Measurements from ENCODE around the gene ARHGAP18. TPM values are rescaled to one million over a fixed set of nuclear protein-coding genes. Genes with fewer than 3 reads are reported as not detected.

Gene ARHGAP18
- total RNA-seq, 1 donor from 2014 or later: 7.9 TPM

DNA sequence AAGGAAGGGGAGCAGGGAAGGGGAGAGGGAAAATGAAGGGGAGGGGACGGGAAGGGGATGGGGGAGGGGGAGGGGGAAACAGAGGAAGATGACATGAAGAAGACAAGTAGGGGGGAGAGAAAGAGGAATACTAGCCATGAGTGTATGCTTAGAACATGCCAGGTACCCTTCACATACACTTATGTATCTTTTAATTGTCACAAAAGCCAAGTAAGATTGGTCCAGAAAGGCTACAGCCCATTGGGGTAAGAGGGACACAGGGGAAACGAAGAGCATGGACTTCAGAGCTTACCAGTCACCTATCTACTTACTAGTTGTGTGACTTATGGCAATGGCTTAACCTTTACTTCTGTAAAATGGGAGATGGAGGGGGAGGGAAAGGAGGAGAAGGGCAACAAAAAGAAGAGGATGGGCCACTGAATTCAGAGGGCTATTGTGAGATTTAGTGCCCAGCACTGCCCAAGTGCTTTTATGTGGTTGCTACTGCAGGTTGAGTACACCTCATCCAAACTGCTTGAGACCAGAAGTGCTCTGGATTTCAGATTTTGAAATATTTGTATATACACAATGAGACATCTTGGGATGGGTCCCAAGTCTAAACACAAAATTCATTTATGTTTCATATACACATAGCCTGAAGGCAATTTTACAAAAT, 90.3 kb downstream of the ARHGAP18 start:
- H3K4me1 Mint-ChIP-seq: no peaks in the 10 kb centered on the region
- TF ChIP-seq, protein P1, sequence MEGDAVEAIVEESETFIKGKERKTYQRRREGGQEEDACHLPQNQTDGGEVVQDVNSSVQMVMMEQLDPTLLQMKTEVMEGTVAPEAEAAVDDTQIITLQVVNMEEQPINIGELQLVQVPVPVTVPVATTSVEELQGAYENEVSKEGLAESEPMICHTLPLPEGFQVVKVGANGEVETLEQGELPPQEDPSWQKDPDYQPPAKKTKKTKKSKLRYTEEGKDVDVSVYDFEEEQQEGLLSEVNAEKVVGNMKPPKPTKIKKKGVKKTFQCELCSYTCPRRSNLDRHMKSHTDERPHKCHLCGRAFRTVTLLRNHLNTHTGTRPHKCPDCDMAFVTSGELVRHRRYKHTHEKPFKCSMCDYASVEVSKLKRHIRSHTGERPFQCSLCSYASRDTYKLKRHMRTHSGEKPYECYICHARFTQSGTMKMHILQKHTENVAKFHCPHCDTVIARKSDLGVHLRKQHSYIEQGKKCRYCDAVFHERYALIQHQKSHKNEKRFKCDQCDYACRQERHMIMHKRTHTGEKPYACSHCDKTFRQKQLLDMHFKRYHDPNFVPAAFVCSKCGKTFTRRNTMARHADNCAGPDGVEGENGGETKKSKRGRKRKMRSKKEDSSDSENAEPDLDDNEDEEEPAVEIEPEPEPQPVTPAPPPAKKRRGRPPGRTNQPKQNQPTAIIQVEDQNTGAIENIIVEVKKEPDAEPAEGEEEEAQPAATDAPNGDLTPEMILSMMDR (IDR thresholded peaks at IDR 0.05): no peak
- H3K27ac Mint-ChIP-seq: peak overlapping the region; percentile 5
- H3K27me3 Mint-ChIP-seq: no peaks in the 10 kb centered on the region
- POLR2A ChIA-PET: no interaction called here
- DNase-seq (no peak), ATAC-seq (ENCODE audit: low read depth) (no peak)
- intact Hi-C loops (cut with micrococcal nuclease): loop anchor here (5.0 kb wide), 2 partner anchors 53 to 93 kb away; partner anchors contain the start of gene ARHGAP18
- no peak overlapping the region for H3K4me3 Mint-ChIP-seq
- H3K9me3 Mint-ChIP-seq: no peaks in the 10 kb centered on the region
- CTCF ChIA-PET: no interaction called here
- H3K36me3 Mint-ChIP-seq (ENCODE audit: low read depth): peaks cover 4% of the 10 kb centered on the region

DNA sequence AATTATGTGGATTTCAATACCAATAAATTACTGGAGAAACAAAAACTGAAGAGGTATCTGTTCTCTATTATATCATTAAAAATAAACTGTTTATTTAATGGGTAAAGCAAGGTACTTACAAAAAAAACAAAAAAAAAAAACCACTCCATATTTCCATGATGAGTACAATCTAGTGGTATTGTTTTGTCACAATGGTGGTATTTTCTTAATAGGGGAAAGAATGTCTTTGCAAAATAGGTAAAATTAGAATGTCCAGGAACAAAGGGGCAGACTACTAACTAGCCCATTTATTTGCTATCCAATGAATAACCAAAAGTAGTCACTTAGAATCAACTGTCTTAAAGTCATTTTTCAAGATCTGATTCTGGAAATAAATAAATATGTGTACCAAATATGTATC, 92.0 kb downstream of the ARHGAP18 start:
- H3K4me1 Mint-ChIP-seq: no peaks in the 10 kb centered on the region
- H3K27ac Mint-ChIP-seq: no peak overlapping the region
- TF ChIP-seq, protein P1 (IDR thresholded peaks at IDR 0.05): no peak
- intact Hi-C loops (cut with micrococcal nuclease): no loop called here
- POLR2A ChIA-PET: no interaction called here
- H3K36me3 Mint-ChIP-seq (ENCODE audit: low read depth): peaks cover 4% of the 10 kb centered on the region
- CTCF ChIA-PET: no interaction called here
- no peaks in the 10 kb centered on the region for H3K9me3 Mint-ChIP-seq
- no peak overlapping the region for H3K4me3 Mint-ChIP-seq
- no peak for DNase-seq
- H3K27me3 Mint-ChIP-seq: no peaks in the 10 kb centered on the region
- ATAC-seq (ENCODE audit: low read depth): no peak

DNA sequence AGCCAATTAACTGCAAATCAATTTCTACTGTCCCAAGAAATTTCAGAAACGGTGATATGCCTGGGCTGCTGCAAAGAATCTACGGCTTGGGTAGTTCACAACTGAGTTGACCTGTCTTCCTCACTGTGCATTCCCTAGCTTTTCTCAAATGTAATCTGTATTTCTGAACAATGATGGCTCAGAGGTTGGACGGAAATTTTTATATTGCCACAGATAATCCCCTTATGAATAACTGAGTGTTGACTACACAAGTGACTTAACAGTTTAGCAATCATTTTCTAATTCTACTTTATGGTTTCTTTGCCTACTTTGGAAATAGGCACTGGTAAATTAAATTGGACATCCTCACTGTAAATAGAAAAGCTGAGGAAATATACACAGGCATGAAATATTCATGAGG, 94.5 kb downstream of the ARHGAP18 start:
- H3K9me3 Mint-ChIP-seq: no peaks in the 10 kb centered on the region
- intact Hi-C loops (cut with micrococcal nuclease): no loop called here
- ChIA-PET POLR2A (no interaction called here), CTCF (no interaction called here)
- TF ChIP-seq, protein P1 (IDR thresholded peaks at IDR 0.05): no peak
- H3K27ac Mint-ChIP-seq: no peak overlapping the region
- no peak overlapping the region for H3K4me3 Mint-ChIP-seq
- peaks cover 4% of the 10 kb centered on the region for H3K36me3 Mint-ChIP-seq (ENCODE audit: low read depth)
- no peak for DNase-seq
- H3K4me1 Mint-ChIP-seq: no peaks in the 10 kb centered on the region
- H3K27me3 Mint-ChIP-seq: no peaks in the 10 kb centered on the region
- ATAC-seq (ENCODE audit: low read depth): no peak

DNA sequence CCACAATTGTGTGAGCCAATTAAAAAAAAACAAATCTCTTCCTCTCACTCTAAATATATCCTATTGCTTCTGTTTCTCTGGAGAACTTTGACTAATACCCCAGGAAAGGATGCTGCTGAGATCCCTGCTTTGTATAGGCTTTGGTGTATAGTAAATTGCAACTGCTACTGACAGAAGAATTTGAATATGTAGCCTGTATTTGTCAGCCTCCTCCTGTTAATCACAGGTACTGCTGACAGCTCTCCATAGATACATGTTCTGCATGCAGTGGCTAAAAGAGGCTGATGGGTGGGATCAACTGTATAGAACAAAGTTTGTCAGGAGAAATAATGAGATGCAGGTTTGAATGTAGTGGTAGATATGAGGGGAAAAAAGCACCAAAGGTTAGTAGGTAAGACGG, 95.0 kb downstream of the ARHGAP18 start:
- Mint-ChIP-seq H3K9me3 (no peaks in the 10 kb centered on the region), H3K36me3 (ENCODE audit: low read depth) (peaks cover 7% of the 10 kb centered on the region), H3K4me3 (no peak overlapping the region), H3K4me1 (no peaks in the 10 kb centered on the region), H3K27me3 (no peaks in the 10 kb centered on the region), H3K27ac (no peak overlapping the region)
- POLR2A ChIA-PET: no interaction called here
- intact Hi-C loops (cut with micrococcal nuclease): no loop called here
- TF ChIP-seq, protein P1 (IDR thresholded peaks at IDR 0.05): no peak
- ATAC-seq (ENCODE audit: low read depth) (no peak), DNase-seq (no peak)
- CTCF ChIA-PET: interaction anchor here (1.4 kb wide), 1 partner anchor 18 kb away, joined by 3 read pairs; no protein-coding TSS in a partner anchor

DNA sequence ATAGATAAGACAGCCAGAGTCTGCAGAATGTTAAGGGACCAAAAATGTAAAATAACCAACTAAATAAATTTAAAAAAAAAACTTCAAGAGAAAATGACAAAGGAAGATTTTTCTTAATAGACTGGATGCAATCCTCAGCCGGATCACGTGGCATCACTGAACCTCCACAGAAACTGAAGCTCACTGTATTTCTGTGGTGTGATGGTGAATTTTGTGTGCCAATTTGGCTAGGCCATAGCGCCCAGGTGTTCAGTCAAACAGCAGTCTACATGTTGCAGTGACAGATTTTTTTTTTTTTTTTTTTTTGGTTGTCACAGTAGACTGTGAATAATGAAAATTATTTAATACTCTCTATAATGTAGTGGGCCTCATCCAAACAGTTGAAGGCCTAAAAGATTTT, 95.5 kb downstream of the ARHGAP18 start:
- DNase-seq (no peak), ATAC-seq (ENCODE audit: low read depth) (no peak)
- H3K27me3 Mint-ChIP-seq: no peaks in the 10 kb centered on the region
- intact Hi-C loops (cut with micrococcal nuclease): no loop called here
- no peak overlapping the region for H3K27ac Mint-ChIP-seq
- H3K36me3 Mint-ChIP-seq (ENCODE audit: low read depth): peaks cover 7% of the 10 kb centered on the region
- no peak overlapping the region for H3K4me3 Mint-ChIP-seq
- TF ChIP-seq, protein P1 (IDR thresholded peaks at IDR 0.05): no peak
- no peaks in the 10 kb centered on the region for H3K4me1 Mint-ChIP-seq
- POLR2A ChIA-PET: no interaction called here
- CTCF ChIA-PET: interaction anchor here (0.6 to 1.4 kb wide), 2 partner anchors 17 to 18 kb away, joined by 3 to 4 read pairs; no protein-coding TSS in a partner anchor
- H3K9me3 Mint-ChIP-seq: no peaks in the 10 kb centered on the region
